GM13977 (cell line): Measurements from ENCODE around the gene TAGLN.

Experiments
- DNase-seq: peaks from one replicate; pipeline ENCODE4 v3.0.0; 2012; ENCODE audit warnings: low spot score
- CTCF ChIP-seq: IDR thresholded peaks from 2 replicates; pipeline ENCODE4 v1.5.1; 2012; ENCODE audit warnings: mild to moderate bottlenecking, control low read depth; ENCODE audit not compliant: insufficient read depth; ENCODE audit errors: extremely low read depth, missing control alignments
- in situ Hi-C: fragments of 300-500 bp; cut with MboI; formaldehyde crosslinking; loops from one replicate; pipeline ENCODE4 v1.12.0; 2022; ENCODE audit warnings: low sequenced_read_pairs, low pct_unique_long_range_greater_than_20kb, mixed read lengths, inconsistent platforms; ENCODE audit not compliant: unreplicated experiment

Gene TAGLN

GRCh38 chr11:117189191-117189940, 9.8 kb upstream of the TAGLN start:
- peak; percentile 60 for DNase-seq
- in situ Hi-C loops, result no loop called here
- no peak for TF ChIP-seq CTCF

GRCh38 chr11:117189941-117190544, 9.1 kb upstream of the TAGLN start:
- in situ Hi-C loops, result no loop called here
- TF ChIP-seq CTCF, result no peak
- DNase-seq, result no peak

- TF ChIP-seq CTCF, result no peak
- in situ Hi-C loops, result no loop called here
- no peak for DNase-seq
These were observed 7.3 kb upstream of the TAGLN start for GRCh38 chr11:117191680-117192400.

GRCh38 chr11:117192401-117192875, 6.7 kb upstream of the TAGLN start:
- in situ Hi-C loops, result no loop called here
- no peak for TF ChIP-seq CTCF
- DNase-seq, result no peak

- in situ Hi-C loops, result no loop called here
- TF ChIP-seq CTCF, result no peak
- DNase-seq, result no peak
These were observed 5.8 kb upstream of the TAGLN start for GRCh38 chr11:117193130-117194020.

GRCh38 chr11:117194267-117194666, 4.9 kb upstream of the TAGLN start:
- no peak for TF ChIP-seq CTCF
- DNase-seq, result no peak
- in situ Hi-C loops, result no loop called here
